ENCODE data around the gene SHISAL1. TPM values are rescaled to one million over a fixed set of nuclear protein-coding genes. Genes with fewer than 3 reads are reported as not detected.

The SHISAL1 gene
- polyA plus RNA-seq, 1 donor (not counting 4 experiments of a cell fraction or from before 2014, with no cell fraction given): 0.24 TPM

GRCh38 chr22:44271010-44271500 lies 41.7 kb downstream of the SHISAL1 start:
- DNase-seq (ENCODE audit: low read depth, low spot score) (no peak), FAIRE-seq (no peak)
- Histone ChIP-seq H3K79me2 (ENCODE audit: control insufficient read depth, insufficient read depth, low read length) (no peaks in the 10 kb centered on the region), H2AFZ (ENCODE audit: control insufficient read depth, low read length) (no peak overlapping the region), H3K27me3 (ENCODE audit: control insufficient read depth, extremely low read depth, insufficient read depth, low read length) (peaks cover 33% of the 10 kb centered on the region), H3K9ac (ENCODE audit: control insufficient read depth, extremely low read depth, insufficient read depth, low read length) (no peak overlapping the region), H3K4me1 (ENCODE audit: control insufficient read depth, extremely low read depth, insufficient read depth, low read length) (no peaks in the 10 kb centered on the region), H3K9me1 (ENCODE audit: control insufficient read depth, extremely low read depth, insufficient read depth, low read length) (no peaks in the 10 kb centered on the region), H3K36me3 (ENCODE audit: control insufficient read depth in 2 of 2, extremely low read depth in 1 of 2, insufficient read depth in 2 of 2, low read length in 2 of 2) (no peaks in the 10 kb centered on the region), H3K4me2 (ENCODE audit: control insufficient read depth, extremely low read depth, insufficient read depth, low read depth, low read length) (no peak overlapping the region), H4K20me1 (ENCODE audit: control insufficient read depth, extremely low read depth, insufficient read depth, low read length) (no peaks in the 10 kb centered on the region), H3K4me3 (ENCODE audit: control insufficient read depth in 2 of 3, extremely low read depth in 1 of 3, insufficient read depth in 2 of 3, low read depth in 1 of 3, low read length in 3 of 3) (no peak overlapping the region), H3K9me3 (ENCODE audit: control insufficient read depth, low read depth, low read length) (no peaks in the 10 kb centered on the region), H3K27ac (ENCODE audit: control insufficient read depth, insufficient read depth, low read length) (no peak overlapping the region)
- TF ChIP-seq CTCF (optimal IDR thresholded peaks at IDR 0.05 in 1 of 3, IDR thresholded peaks at IDR 0.05 in 1 of 3, conservative IDR thresholded peaks at IDR 0.05 in 1 of 3; ENCODE audit: extremely low read depth in 1 of 3, insufficient read depth in 2 of 3, low read length in 3 of 3) (no peak), EZH2 (IDR thresholded peaks at IDR 0.05; ENCODE audit: low read length) (no peak)
- dilution Hi-C loops (cut with MboI; ENCODE audit: extremely low pct_ligation_motif_present, low sequenced_read_pairs): no loop called here

GRCh38 chr22:44270556-44270880 lies 42.2 kb downstream of the SHISAL1 start:
- TF ChIP-seq CTCF (optimal IDR thresholded peaks at IDR 0.05 in 1 of 3, IDR thresholded peaks at IDR 0.05 in 1 of 3, conservative IDR thresholded peaks at IDR 0.05 in 1 of 3; ENCODE audit: extremely low read depth in 1 of 3, insufficient read depth in 2 of 3, low read length in 3 of 3): no peak
- TF ChIP-seq EZH2 (IDR thresholded peaks at IDR 0.05; ENCODE audit: low read length): no peak
- no peak overlapping the region for H3K9ac ChIP-seq (ENCODE audit: control insufficient read depth, extremely low read depth, insufficient read depth, low read length)
- no peaks in the 10 kb centered on the region for H3K9me1 ChIP-seq (ENCODE audit: control insufficient read depth, extremely low read depth, insufficient read depth, low read length)
- H3K36me3 ChIP-seq (ENCODE audit: control insufficient read depth in 2 of 2, extremely low read depth in 1 of 2, insufficient read depth in 2 of 2, low read length in 2 of 2): no peaks in the 10 kb centered on the region
- no peak overlapping the region for H3K27ac ChIP-seq (ENCODE audit: control insufficient read depth, insufficient read depth, low read length)
- H3K4me3 ChIP-seq (ENCODE audit: control insufficient read depth in 2 of 3, extremely low read depth in 1 of 3, insufficient read depth in 2 of 3, low read depth in 1 of 3, low read length in 3 of 3): no peak overlapping the region
- peaks cover 2% of the 10 kb centered on the region for H3K9me3 ChIP-seq (ENCODE audit: control insufficient read depth, low read depth, low read length)
- H4K20me1 ChIP-seq (ENCODE audit: control insufficient read depth, extremely low read depth, insufficient read depth, low read length): peaks cover 3% of the 10 kb centered on the region
- DNase-seq (ENCODE audit: low read depth, low spot score) (no peak), FAIRE-seq (no peak)
- dilution Hi-C loops (cut with MboI; ENCODE audit: extremely low pct_ligation_motif_present, low sequenced_read_pairs): no loop called here
- H3K27me3 ChIP-seq (ENCODE audit: control insufficient read depth, extremely low read depth, insufficient read depth, low read length): peaks cover 39% of the 10 kb centered on the region
- H2AFZ ChIP-seq (ENCODE audit: control insufficient read depth, low read length): no peak overlapping the region
- no peaks in the 10 kb centered on the region for H3K79me2 ChIP-seq (ENCODE audit: control insufficient read depth, insufficient read depth, low read length)
- no peak overlapping the region for H3K4me2 ChIP-seq (ENCODE audit: control insufficient read depth, extremely low read depth, insufficient read depth, low read depth, low read length)
- no peaks in the 10 kb centered on the region for H3K4me1 ChIP-seq (ENCODE audit: control insufficient read depth, extremely low read depth, insufficient read depth, low read length)
